ENCODE data around the gene CCDC3. TPM values are rescaled to one million over a fixed set of nuclear protein-coding genes. Genes with fewer than 3 reads are reported as not detected.

CCDC3 gene
- polyA plus RNA-seq, 1 donor from 2014 or later = 3.8 TPM

DNA sequence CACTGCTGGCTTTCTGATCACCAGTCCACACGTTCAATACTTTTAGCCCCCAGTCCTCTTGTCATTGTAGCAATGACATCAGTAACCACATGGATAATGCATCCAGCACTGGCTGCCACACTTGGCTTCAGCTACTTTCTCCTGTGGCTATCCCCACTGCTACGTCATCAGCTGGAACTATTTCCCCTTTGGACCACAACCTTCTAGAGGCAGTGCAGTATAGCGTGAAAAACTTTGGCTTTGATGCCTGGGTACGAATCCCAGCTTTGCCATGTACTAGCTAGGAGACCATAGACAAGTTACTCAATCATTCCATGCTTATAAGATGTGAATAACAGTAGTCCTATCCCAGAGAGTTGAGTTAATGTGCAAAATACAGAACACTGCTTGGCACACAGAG, 63.2 kb downstream of the CCDC3 start:
- Histone ChIP-seq H3K79me2 (replicated peaks; ENCODE audit: insufficient read depth, low read length) (no peaks in the 10 kb centered on the region), H3K4me3 (ENCODE audit: low read length) (no peak overlapping the region), H3K36me3 (ENCODE audit: insufficient read depth, low read length) (no peaks in the 10 kb centered on the region), H4K20me1 (ENCODE audit: insufficient read depth) (no peaks in the 10 kb centered on the region), H2AFZ (ENCODE audit: low read depth, low read length) (no peak overlapping the region), H3K27me3 (ENCODE audit: insufficient read depth, low read depth, low read length) (no peaks in the 10 kb centered on the region), H3K9me2 (ENCODE audit: insufficient read depth, low read length) (no peaks in the 10 kb centered on the region), H3K27ac (ENCODE audit: low read length) (no peak overlapping the region), H3K4me2 (ENCODE audit: low read length) (no peak overlapping the region), H3F3A (ENCODE audit: insufficient read depth, low read length, poor library complexity, severe bottlenecking) (no peaks in the 10 kb centered on the region), H3K9me3 (ENCODE audit: low read length) (no peaks in the 10 kb centered on the region), H3K9ac (ENCODE audit: low read length) (no peak overlapping the region)
- TF ChIP-seq EP300 (conservative IDR thresholded peaks at IDR 0.05; ENCODE audit: poor library complexity, severe bottlenecking) (no peak), TAF1 (IDR thresholded peaks at IDR 0.05; ENCODE audit: low read depth) (no peak), SMC3 (conservative IDR thresholded peaks at IDR 0.05; ENCODE audit: poor library complexity) (no peak), MXI1 (conservative IDR thresholded peaks at IDR 0.05; ENCODE audit: poor library complexity, severe bottlenecking) (no peak), POLR2AphosphoS5 (IDR thresholded peaks at IDR 0.05) (no peak), EZH2 (IDR thresholded peaks at IDR 0.05; ENCODE audit: borderline replicate concordance, insufficient read depth, low read length, poor library complexity, severe bottlenecking) (no peak), RAD21 (conservative IDR thresholded peaks at IDR 0.05) (no peak)
- TF ChIP-seq, protein P1, sequence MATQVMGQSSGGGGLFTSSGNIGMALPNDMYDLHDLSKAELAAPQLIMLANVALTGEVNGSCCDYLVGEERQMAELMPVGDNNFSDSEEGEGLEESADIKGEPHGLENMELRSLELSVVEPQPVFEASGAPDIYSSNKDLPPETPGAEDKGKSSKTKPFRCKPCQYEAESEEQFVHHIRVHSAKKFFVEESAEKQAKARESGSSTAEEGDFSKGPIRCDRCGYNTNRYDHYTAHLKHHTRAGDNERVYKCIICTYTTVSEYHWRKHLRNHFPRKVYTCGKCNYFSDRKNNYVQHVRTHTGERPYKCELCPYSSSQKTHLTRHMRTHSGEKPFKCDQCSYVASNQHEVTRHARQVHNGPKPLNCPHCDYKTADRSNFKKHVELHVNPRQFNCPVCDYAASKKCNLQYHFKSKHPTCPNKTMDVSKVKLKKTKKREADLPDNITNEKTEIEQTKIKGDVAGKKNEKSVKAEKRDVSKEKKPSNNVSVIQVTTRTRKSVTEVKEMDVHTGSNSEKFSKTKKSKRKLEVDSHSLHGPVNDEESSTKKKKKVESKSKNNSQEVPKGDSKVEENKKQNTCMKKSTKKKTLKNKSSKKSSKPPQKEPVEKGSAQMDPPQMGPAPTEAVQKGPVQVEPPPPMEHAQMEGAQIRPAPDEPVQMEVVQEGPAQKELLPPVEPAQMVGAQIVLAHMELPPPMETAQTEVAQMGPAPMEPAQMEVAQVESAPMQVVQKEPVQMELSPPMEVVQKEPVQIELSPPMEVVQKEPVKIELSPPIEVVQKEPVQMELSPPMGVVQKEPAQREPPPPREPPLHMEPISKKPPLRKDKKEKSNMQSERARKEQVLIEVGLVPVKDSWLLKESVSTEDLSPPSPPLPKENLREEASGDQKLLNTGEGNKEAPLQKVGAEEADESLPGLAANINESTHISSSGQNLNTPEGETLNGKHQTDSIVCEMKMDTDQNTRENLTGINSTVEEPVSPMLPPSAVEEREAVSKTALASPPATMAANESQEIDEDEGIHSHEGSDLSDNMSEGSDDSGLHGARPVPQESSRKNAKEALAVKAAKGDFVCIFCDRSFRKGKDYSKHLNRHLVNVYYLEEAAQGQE (IDR thresholded peaks at IDR 0.05; ENCODE audit: borderline replicate concordance) = no peak
- TF ChIP-seq, protein P2, sequence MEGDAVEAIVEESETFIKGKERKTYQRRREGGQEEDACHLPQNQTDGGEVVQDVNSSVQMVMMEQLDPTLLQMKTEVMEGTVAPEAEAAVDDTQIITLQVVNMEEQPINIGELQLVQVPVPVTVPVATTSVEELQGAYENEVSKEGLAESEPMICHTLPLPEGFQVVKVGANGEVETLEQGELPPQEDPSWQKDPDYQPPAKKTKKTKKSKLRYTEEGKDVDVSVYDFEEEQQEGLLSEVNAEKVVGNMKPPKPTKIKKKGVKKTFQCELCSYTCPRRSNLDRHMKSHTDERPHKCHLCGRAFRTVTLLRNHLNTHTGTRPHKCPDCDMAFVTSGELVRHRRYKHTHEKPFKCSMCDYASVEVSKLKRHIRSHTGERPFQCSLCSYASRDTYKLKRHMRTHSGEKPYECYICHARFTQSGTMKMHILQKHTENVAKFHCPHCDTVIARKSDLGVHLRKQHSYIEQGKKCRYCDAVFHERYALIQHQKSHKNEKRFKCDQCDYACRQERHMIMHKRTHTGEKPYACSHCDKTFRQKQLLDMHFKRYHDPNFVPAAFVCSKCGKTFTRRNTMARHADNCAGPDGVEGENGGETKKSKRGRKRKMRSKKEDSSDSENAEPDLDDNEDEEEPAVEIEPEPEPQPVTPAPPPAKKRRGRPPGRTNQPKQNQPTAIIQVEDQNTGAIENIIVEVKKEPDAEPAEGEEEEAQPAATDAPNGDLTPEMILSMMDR (IDR thresholded peaks at IDR 0.05; ENCODE audit: poor library complexity, severe bottlenecking) = no peak

DNA sequence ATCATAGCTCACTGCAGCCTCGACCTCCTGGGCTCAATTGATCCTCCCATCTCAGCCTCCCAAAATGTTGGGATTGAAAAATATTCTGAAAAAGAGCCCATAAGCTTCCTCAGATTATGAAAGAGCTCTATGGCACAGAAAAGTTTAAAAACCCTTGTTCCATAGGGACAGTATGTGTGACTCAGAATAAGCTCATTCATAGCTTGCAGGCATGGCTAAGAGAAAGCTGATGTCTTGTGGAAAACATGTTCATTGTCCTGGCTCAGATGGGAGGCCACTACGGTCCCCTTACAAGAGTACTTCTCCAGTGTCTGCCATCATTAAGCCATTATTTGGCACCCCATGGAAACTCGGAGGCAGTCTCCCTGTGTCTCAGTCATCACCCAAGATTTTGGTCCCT, 64.0 kb downstream of the CCDC3 start:
- Histone ChIP-seq H3K9me2 (ENCODE audit: insufficient read depth, low read length) (no peaks in the 10 kb centered on the region), H3K79me2 (replicated peaks; ENCODE audit: insufficient read depth, low read length) (no peaks in the 10 kb centered on the region), H3K27me3 (ENCODE audit: insufficient read depth, low read depth, low read length) (no peaks in the 10 kb centered on the region), H3K4me2 (ENCODE audit: low read length) (no peak overlapping the region), H3K9me3 (ENCODE audit: low read length) (no peaks in the 10 kb centered on the region), H3K4me3 (ENCODE audit: low read length) (no peak overlapping the region), H4K20me1 (ENCODE audit: insufficient read depth) (no peaks in the 10 kb centered on the region), H2AFZ (ENCODE audit: low read depth, low read length) (no peak overlapping the region), H3K9ac (ENCODE audit: low read length) (no peak overlapping the region), H3K27ac (ENCODE audit: low read length) (no peak overlapping the region), H3K36me3 (ENCODE audit: insufficient read depth, low read length) (no peaks in the 10 kb centered on the region), H3F3A (ENCODE audit: insufficient read depth, low read length, poor library complexity, severe bottlenecking) (no peaks in the 10 kb centered on the region)
- no peak for TF ChIP-seq POLR2AphosphoS5 (IDR thresholded peaks at IDR 0.05)
- no peak for TF ChIP-seq RAD21 (conservative IDR thresholded peaks at IDR 0.05)
- TF ChIP-seq, protein P2 (IDR thresholded peaks at IDR 0.05; ENCODE audit: poor library complexity, severe bottlenecking) = no peak
- no peak for TF ChIP-seq TAF1 (IDR thresholded peaks at IDR 0.05; ENCODE audit: low read depth)
- no peak for TF ChIP-seq EZH2 (IDR thresholded peaks at IDR 0.05; ENCODE audit: borderline replicate concordance, insufficient read depth, low read length, poor library complexity, severe bottlenecking)
- TF ChIP-seq MXI1 (conservative IDR thresholded peaks at IDR 0.05; ENCODE audit: poor library complexity, severe bottlenecking) = no peak
- no peak for TF ChIP-seq SMC3 (conservative IDR thresholded peaks at IDR 0.05; ENCODE audit: poor library complexity)
- TF ChIP-seq, protein P1 (IDR thresholded peaks at IDR 0.05; ENCODE audit: borderline replicate concordance) = no peak
- no peak for TF ChIP-seq EP300 (conservative IDR thresholded peaks at IDR 0.05; ENCODE audit: poor library complexity, severe bottlenecking)

Data from neural cell (in vitro differentiated cells).